ENCODE measurements around the gene NLRP3.

DNA sequence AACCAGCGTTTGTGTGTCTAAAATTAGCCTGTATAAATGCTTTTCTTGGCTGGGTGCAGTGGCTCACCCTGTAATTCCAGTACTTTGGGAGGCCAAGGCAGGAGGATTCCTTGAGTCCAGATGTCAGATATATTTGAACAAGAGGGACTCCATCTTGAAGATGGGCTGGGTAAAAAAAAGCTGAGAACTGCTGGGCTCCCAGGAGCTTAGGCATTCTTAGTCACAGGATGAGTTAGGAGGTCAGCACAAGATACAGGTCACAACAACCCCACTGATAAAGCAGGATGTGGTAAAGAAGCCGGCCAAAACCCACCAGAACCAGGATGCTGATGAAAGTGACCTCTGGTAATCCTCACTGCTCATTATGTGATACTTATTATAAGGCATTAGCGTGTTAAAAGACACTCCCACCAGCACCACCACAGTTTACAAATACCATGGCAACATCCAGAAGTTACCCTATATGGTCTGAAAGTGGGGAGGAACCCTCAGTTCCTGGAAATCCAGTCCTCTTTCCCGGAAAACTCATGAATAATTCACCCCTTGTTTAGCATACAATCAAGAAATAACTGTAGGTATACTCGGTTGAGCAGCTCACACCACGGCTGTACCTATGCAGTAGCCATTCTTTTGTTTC is 48.1 kb upstream of the NLRP3 start:
- TF ChIP-seq, protein P1, sequence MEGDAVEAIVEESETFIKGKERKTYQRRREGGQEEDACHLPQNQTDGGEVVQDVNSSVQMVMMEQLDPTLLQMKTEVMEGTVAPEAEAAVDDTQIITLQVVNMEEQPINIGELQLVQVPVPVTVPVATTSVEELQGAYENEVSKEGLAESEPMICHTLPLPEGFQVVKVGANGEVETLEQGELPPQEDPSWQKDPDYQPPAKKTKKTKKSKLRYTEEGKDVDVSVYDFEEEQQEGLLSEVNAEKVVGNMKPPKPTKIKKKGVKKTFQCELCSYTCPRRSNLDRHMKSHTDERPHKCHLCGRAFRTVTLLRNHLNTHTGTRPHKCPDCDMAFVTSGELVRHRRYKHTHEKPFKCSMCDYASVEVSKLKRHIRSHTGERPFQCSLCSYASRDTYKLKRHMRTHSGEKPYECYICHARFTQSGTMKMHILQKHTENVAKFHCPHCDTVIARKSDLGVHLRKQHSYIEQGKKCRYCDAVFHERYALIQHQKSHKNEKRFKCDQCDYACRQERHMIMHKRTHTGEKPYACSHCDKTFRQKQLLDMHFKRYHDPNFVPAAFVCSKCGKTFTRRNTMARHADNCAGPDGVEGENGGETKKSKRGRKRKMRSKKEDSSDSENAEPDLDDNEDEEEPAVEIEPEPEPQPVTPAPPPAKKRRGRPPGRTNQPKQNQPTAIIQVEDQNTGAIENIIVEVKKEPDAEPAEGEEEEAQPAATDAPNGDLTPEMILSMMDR (IDR thresholded peaks at IDR 0.05 in 2 of 3, conservative IDR thresholded peaks at IDR 0.05 in 1 of 3; ENCODE audit: borderline replicate concordance in 1 of 3, insufficient read depth in 1 of 3, low read depth in 2 of 3, low read length in 2 of 3): no peak
- TF ChIP-seq EZH2phosphoT487 (IDR thresholded peaks at IDR 0.05; ENCODE audit: borderline replicate concordance) (no peak), POLR2AphosphoS5 (IDR thresholded peaks at IDR 0.05; ENCODE audit: low read depth, low read length) (no peak), YY1 (IDR thresholded peaks at IDR 0.05; ENCODE audit: extremely low read depth, insufficient replicate concordance, low read depth, low read length) (no peak), POLR2A (IDR thresholded peaks at IDR 0.05; ENCODE audit: borderline replicate concordance, extremely low read depth, insufficient read depth, insufficient read length) (no peak), MAX (IDR thresholded peaks at IDR 0.05) (no peak), RAD21 (IDR thresholded peaks at IDR 0.05; ENCODE audit: low read depth) (no peak), SP1 (IDR thresholded peaks at IDR 0.05; ENCODE audit: low read depth) (no peak), SRF (IDR thresholded peaks at IDR 0.05; ENCODE audit: low read depth) (no peak), EGR1 (IDR thresholded peaks at IDR 0.05; ENCODE audit: low read depth) (no peak), ATF3 (IDR thresholded peaks at IDR 0.05) (no peak)

Measured in HCT116 (cell line).